ENCODE data around the gene TMSB15B. TPM values are rescaled to one million over a fixed set of nuclear protein-coding genes. Genes with fewer than 3 reads are reported as not detected.
"Not testable (repeated sequence)": the region's sequence is repeated elsewhere in the genome, so short reads cannot be mapped to it uniquely, and the experiment has no call there.

TMSB15B gene
- 3.1 and 3.6 TPM in 2 replicates for total RNA-seq

- not testable (repeated sequence) for DNase-seq (ENCODE audit: low read depth in 2 of 2)
These were observed at the start of gene TMSB15B for GRCh38 chrX:103962411-103963278. Gene TMSB15B (plus strand): TSS chrX:103962627.

GRCh38 chrX:103913356-103914020 is 48.9 kb upstream of the TMSB15B start:
- no peak for DNase-seq (ENCODE audit: low read depth in 2 of 2)

- peak; percentile 14 to 61 for DNase-seq (ENCODE audit: low read depth in 2 of 2)
These were observed 44.4 kb upstream of the TMSB15B start for GRCh38 chrX:103918050-103918449.

- peak; percentile 58 to 67 for DNase-seq (ENCODE audit: low read depth in 2 of 2)
These were observed 43.7 kb upstream of the TMSB15B start for GRCh38 chrX:103918571-103919269.

GRCh38 chrX:103919270-103919637 is 43.2 kb upstream of the TMSB15B start:
- DNase-seq (ENCODE audit: low read depth in 2 of 2) = peak; percentile 24 to 49

GRCh38 chrX:103920515-103920914 is 41.9 kb upstream of the TMSB15B start:
- not testable (repeated sequence) for DNase-seq (ENCODE audit: low read depth in 2 of 2)

GRCh38 chrX:103927030-103927429 is 35.4 kb upstream of the TMSB15B start:
- no peak for DNase-seq (ENCODE audit: low read depth in 2 of 2)

GRCh38 chrX:103927633-103928032 is 34.8 kb upstream of the TMSB15B start:
- DNase-seq (ENCODE audit: low read depth in 2 of 2) = no peak

- no peak for DNase-seq (ENCODE audit: low read depth in 2 of 2)
These were observed 30.3 kb upstream of the TMSB15B start for GRCh38 chrX:103932133-103932532.

GRCh38 chrX:103940257-103940656 is 22.2 kb upstream of the TMSB15B start:
- DNase-seq (ENCODE audit: low read depth in 2 of 2) = not testable (repeated sequence)

GRCh38 chrX:103941201-103941975 is 21.0 kb upstream of the TMSB15B start:
- peak; percentile 57 to 71 for DNase-seq (ENCODE audit: low read depth in 2 of 2)

- no peak for DNase-seq (ENCODE audit: low read depth in 2 of 2)
These were observed 12.9 kb upstream of the TMSB15B start for GRCh38 chrX:103949506-103949905.

- no peak for DNase-seq (ENCODE audit: low read depth in 2 of 2)
These were observed 9.1 kb upstream of the TMSB15B start for GRCh38 chrX:103953353-103953752.

- no peak for DNase-seq (ENCODE audit: low read depth in 2 of 2)
These were observed 8.2 kb upstream of the TMSB15B start for GRCh38 chrX:103954259-103954658.

- not testable (repeated sequence) for DNase-seq (ENCODE audit: low read depth in 2 of 2)
These were observed 1.8 kb upstream of the TMSB15B start for GRCh38 chrX:103960599-103960998.

- DNase-seq (ENCODE audit: low read depth in 2 of 2) = not testable (repeated sequence)
These were observed 21.1 kb downstream of the TMSB15B start for GRCh38 chrX:103983508-103983907.

- no peak for DNase-seq (ENCODE audit: low read depth in 2 of 2)
These were observed 36.8 kb downstream of the TMSB15B start for GRCh38 chrX:103999234-103999633.

- no peak for DNase-seq (ENCODE audit: low read depth in 2 of 2)
These were observed 46.4 kb downstream of the TMSB15B start for GRCh38 chrX:104008831-104009230.

- no peak for DNase-seq (ENCODE audit: low read depth in 2 of 2)
These were observed 50.7 kb downstream of the TMSB15B start for GRCh38 chrX:104013158-104013557.

GRCh38 chrX:104013606-104014005 is 51.2 kb downstream of the TMSB15B start, which contains the start of gene H2BW1:
Gene H2BW1 (minus strand): TSS chrX:104013708. CDS start chrX:104013576, 132 bp downstream.
- no peak for DNase-seq (ENCODE audit: low read depth in 2 of 2)

- not testable (repeated sequence) for DNase-seq (ENCODE audit: low read depth in 2 of 2)
These were observed 53.1 kb downstream of the TMSB15B start for GRCh38 chrX:104015576-104015975.
